Measurements from ENCODE around the gene PFDN2.

DNA sequence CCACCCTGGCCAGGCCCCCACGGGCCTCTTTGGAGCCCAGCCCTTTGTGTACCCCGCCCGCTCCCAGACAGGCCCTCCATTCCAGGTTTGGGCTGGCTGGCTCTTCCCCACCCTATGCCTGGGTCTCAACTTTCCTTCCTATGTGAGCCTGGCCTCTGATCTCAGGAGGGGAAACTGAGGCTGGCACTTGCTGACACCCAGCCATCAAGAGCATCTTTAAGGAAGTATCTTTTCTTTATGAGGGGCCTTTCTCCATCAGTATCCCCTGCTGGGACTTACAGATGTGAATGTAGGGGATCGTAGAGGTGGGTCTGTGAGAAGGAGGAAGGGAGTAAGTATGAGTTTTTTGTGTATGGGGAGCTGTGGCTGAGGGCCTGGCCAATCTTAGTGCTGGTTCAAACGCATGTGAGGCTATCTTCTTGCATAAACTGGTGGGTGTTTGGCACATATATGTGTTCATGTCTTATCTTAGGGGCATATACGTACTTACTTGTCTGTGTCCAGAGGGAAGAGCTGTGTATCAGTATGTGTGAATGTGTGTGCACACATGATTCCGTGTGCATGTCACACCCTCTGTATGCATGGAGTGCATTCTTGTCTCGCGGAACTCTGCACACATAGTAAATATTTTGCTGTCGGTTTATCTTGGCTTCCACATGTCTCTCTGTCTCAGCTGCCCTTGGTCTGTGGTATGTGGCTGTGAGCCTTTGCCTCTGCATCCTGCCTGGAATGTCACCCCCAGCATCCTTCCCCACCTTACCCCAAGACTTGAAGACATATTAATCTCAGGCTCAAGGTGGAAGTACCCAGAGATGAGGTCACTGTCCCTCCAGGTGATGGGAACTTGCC, 33.9 kb downstream of the PFDN2 start:
- TF ChIP-seq, protein P1, sequence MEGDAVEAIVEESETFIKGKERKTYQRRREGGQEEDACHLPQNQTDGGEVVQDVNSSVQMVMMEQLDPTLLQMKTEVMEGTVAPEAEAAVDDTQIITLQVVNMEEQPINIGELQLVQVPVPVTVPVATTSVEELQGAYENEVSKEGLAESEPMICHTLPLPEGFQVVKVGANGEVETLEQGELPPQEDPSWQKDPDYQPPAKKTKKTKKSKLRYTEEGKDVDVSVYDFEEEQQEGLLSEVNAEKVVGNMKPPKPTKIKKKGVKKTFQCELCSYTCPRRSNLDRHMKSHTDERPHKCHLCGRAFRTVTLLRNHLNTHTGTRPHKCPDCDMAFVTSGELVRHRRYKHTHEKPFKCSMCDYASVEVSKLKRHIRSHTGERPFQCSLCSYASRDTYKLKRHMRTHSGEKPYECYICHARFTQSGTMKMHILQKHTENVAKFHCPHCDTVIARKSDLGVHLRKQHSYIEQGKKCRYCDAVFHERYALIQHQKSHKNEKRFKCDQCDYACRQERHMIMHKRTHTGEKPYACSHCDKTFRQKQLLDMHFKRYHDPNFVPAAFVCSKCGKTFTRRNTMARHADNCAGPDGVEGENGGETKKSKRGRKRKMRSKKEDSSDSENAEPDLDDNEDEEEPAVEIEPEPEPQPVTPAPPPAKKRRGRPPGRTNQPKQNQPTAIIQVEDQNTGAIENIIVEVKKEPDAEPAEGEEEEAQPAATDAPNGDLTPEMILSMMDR (conservative IDR thresholded peaks at IDR 0.05 in 1 of 2, IDR thresholded peaks at IDR 0.05 in 1 of 2; ENCODE audit: extremely low read depth in 1 of 2, insufficient read depth in 1 of 2, low read depth in 1 of 2, low read length in 2 of 2), result no peak
- no peak for TF ChIP-seq EZH2 (IDR thresholded peaks at IDR 0.05; ENCODE audit: borderline replicate concordance, low read length)
